ENCODE data around the gene CHRM4.
A peak's percentile ranks its signal among the peaks of the same experiment; 100 is the strongest.

The CHRM4 gene

GRCh38 chr11:46347637-46348311 lies 43.8 kb downstream of the CHRM4 start:
- DNase-seq (ENCODE audit: low spot score) = peak; percentile 49

- DNase-seq (ENCODE audit: low spot score) = peak; percentile 99
These were observed 44.5 kb downstream of the CHRM4 start, which contains the start of gene DGKZ for GRCh38 chr11:46346886-46347636. TSS of gene DGKZ (plus strand) at chr11:46347463. CDS start at chr11:46347660, 197 bp downstream.

- no peak for DNase-seq (ENCODE audit: low spot score)
These were observed 45.6 kb downstream of the CHRM4 start for GRCh38 chr11:46345881-46346484.

- no peak for DNase-seq (ENCODE audit: low spot score)
These were observed 46.4 kb downstream of the CHRM4 start for GRCh38 chr11:46345131-46345597.

- DNase-seq (ENCODE audit: low spot score) = no peak
These were observed 48.1 kb downstream of the CHRM4 start for GRCh38 chr11:46343520-46343919.

- DNase-seq (ENCODE audit: low spot score) = no peak
These were observed 49.3 kb downstream of the CHRM4 start for GRCh38 chr11:46342239-46342638.

- no peak for DNase-seq (ENCODE audit: low spot score)
These were observed 50.1 kb downstream of the CHRM4 start for GRCh38 chr11:46341454-46341853.

- no peak for DNase-seq (ENCODE audit: low spot score)
These were observed 51.8 kb downstream of the CHRM4 start for GRCh38 chr11:46339816-46340215.

GRCh38 chr11:46338988-46339666 lies 52.4 kb downstream of the CHRM4 start:
- DNase-seq (ENCODE audit: low spot score) = no peak

GRCh38 chr11:46338636-46338987 lies 53.0 kb downstream of the CHRM4 start:
- no peak for DNase-seq (ENCODE audit: low spot score)

- DNase-seq (ENCODE audit: low spot score) = no peak
These were observed 53.8 kb downstream of the CHRM4 start for GRCh38 chr11:46337626-46338345.

- no peak for DNase-seq (ENCODE audit: low spot score)
These were observed 54.9 kb downstream of the CHRM4 start for GRCh38 chr11:46336563-46337180.

GRCh38 chr11:46335890-46336562 lies 55.5 kb downstream of the CHRM4 start:
- DNase-seq (ENCODE audit: low spot score) = no peak

GRCh38 chr11:46335271-46335670 lies 56.3 kb downstream of the CHRM4 start:
- DNase-seq (ENCODE audit: low spot score) = no peak

GRCh38 chr11:46334211-46334610 lies 57.4 kb downstream of the CHRM4 start:
- no peak for DNase-seq (ENCODE audit: low spot score)

Measured in D341Med (cell line).